ENCODE measurements around the gene NDUFA3. TPM values are rescaled to one million over a fixed set of nuclear protein-coding genes. Genes with fewer than 3 reads are reported as not detected.

The NDUFA3 gene
- total RNA-seq, result 38.1 and 79.7 TPM in 2 replicates

DNA sequence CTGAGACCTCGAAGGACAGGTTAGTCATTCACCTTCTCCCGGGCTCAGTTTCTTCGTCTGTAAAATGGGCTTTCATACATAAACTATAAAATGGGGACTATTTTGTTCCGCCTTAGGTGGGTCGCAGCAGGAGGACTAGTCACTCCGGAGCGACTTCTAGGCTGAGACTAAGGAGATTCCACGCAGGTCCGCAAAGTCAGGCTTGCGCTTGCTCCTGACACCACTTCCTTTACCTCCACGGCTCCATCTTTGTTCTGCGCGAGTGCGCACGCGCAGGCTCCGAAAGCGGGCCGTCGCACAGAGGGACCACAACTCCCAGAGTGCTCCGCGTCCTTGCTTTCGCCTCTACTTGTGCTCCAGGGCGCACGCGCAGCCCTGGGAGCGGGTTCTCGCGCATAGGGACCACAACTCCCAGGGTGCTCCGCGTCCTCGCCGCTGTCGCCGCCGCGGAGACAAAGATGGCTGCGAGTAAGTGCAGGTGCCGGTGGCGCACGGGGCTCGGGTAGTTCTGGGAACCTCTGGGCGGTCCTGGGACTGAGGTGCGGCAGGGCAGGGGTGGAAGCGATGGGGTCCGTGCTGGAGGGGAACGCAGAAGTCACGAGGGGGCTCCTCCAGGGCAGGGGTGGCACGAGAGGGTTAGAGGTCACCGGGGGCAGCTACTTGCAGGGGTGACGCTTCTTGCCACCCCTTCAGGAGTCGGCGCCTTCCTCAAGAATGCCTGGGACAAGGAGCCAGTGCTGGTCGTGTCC, at the start of gene NDUFA3:
NDUFA3 (plus strand) TSS at position 435 of the 749 bp plus-strand sequence; CDS start at position 459, 24 bp downstream.

DNA sequence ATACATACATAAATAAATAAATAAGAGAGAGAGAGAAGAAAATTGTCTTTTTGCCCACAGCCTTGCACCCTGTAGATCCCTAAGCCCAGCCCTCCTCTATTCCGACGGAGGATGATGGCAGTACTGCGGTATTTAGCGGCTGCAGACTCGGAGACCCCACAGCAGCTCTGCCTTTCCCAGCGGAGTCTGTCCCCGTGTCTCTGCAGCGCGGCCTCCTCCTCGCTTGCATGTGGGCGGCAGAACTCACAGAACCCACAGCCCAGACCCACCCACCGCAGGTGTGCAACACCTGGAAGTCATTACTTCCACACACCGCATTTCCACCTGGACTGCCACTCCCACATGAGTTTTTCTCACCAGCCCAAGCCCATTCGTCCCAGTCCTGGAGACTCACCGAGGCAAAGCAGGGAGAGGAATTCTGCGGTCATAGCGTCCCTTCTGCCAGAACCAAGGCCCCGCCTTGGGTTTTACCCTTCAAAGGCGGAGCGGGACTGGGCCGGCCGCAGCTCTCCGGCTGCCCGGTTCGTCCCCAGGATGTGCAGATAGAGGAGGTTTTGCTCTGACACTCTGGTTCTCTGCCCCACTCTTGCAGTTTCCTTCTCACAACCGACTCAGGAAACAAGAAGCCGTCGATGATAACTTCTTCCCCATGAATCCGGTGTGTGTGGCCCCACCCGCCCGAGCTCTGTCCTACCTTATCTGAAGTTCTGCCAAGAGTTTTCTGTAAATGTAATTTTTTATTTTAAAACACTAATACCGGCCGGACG, 39.1 kb upstream of the NDUFA3 start, which contains the start of gene VSTM1:
VSTM1 (minus strand) TSS at position 548 of the 767 bp plus-strand sequence; CDS start at position 428, 120 bp downstream.

GRCh38 chr19:54081032-54081431, 21.6 kb upstream of the NDUFA3 start, which contains the start of gene TARM1:
Gene TARM1, minus strand, starts transcription at chr19:54081365. Its CDS starts 25 bp downstream, at chr19:54081340.

GRCh38 chr19:54100561-54100960, 2.1 kb upstream of the NDUFA3 start, which contains the start of gene OSCAR:
Gene OSCAR, minus strand, starts transcription at chr19:54100803. Its CDS starts 11 bp downstream, at chr19:54100792.

GRCh38 chr19:54115109-54116063, 12.7 kb downstream of the NDUFA3 start, which contains the start of the genes PRPF31 and TFPT:
Gene PRPF31, plus strand, starts transcription at chr19:54115754. Its CDS starts 2,525 bp downstream, at chr19:54118279.
Gene TFPT, minus strand, starts transcription at chr19:54115657. Its CDS starts 388 bp downstream, at chr19:54115269.

GRCh38 chr19:54137699-54138488, 35.2 kb downstream of the NDUFA3 start, which contains the start of gene CNOT3:
Gene CNOT3, plus strand, starts transcription at chr19:54137762. Its CDS starts 5,217 bp downstream, at chr19:54142979.

Other genes starting within 250 kb of the NDUFA3 start
- 169 and 237 TPM in 2 replicates for gene MYADM, start 235.0 kb upstream of the NDUFA3 start, total RNA-seq
- under 0.01 TPM in 1 of 2 replicates, not detected in the other for gene PRKCG, start 220.7 kb upstream of the NDUFA3 start, total RNA-seq
- 0.13 and 1.1 TPM in 2 replicates for gene CACNG7, start 193.6 kb upstream of the NDUFA3 start, total RNA-seq
- under 0.01 and 0.13 TPM in 2 replicates for gene CACNG8, start 139.9 kb upstream of the NDUFA3 start, total RNA-seq
- gene CACNG6, start 111.2 kb upstream of the NDUFA3 start, total RNA-seq, result 0.89 TPM in 1 of 2 replicates, not detected in the other
- not detected in 2 replicates for gene VSTM1, start 39.0 kb upstream of the NDUFA3 start, total RNA-seq
- not detected in 2 replicates for gene TARM1, start 21.5 kb upstream of the NDUFA3 start, total RNA-seq
- gene OSCAR, start 2.1 kb upstream of the NDUFA3 start, total RNA-seq, result 1.5 TPM in 1 of 2 replicates, not detected in the other
- 15.0 and 16.8 TPM in 2 replicates for gene TFPT, start 12.8 kb downstream of the NDUFA3 start, total RNA-seq
- 75.3 and 100 TPM in 2 replicates for gene PRPF31, start 12.9 kb downstream of the NDUFA3 start, total RNA-seq
- gene CNOT3, start 34.9 kb downstream of the NDUFA3 start, total RNA-seq, result 17.9 and 20.4 TPM in 2 replicates
- gene LENG1, start 56.9 kb downstream of the NDUFA3 start, total RNA-seq, result 3.5 and 5.2 TPM in 2 replicates
- 4.1 TPM in 1 of 2 replicates, not detected in the other for gene TMC4, start 70.3 kb downstream of the NDUFA3 start, total RNA-seq
- 140 and 150 TPM in 2 replicates for gene MBOAT7, start 86.7 kb downstream of the NDUFA3 start, total RNA-seq
- gene TSEN34, start 88.5 kb downstream of the NDUFA3 start, total RNA-seq, result 106 and 125 TPM in 2 replicates
- 1,803 and 1,860 TPM in 2 replicates for gene RPS9, start 98.0 kb downstream of the NDUFA3 start, total RNA-seq
- gene LILRB3, start 120.2 kb downstream of the NDUFA3 start, total RNA-seq, result 1.1 TPM in 1 of 2 replicates, not detected in the other
- not detected in 2 replicates for gene LILRA6, start 139.9 kb downstream of the NDUFA3 start, total RNA-seq
- not detected in 2 replicates for gene LILRB5, start 154.4 kb downstream of the NDUFA3 start, total RNA-seq
- not detected in 2 replicates for gene LILRB2, start 178.3 kb downstream of the NDUFA3 start, total RNA-seq
- not detected in 2 replicates for gene LILRA5, start 210.3 kb downstream of the NDUFA3 start, total RNA-seq
- gene LILRA4, start 236.3 kb downstream of the NDUFA3 start, total RNA-seq, result not detected in 2 replicates